Measurements from ENCODE around the gene PKIB.
"Not testable (repeated sequence)": the region's sequence is repeated elsewhere in the genome, so short reads cannot be mapped to it uniquely, and the experiment has no call there.

The PKIB gene, protein sequence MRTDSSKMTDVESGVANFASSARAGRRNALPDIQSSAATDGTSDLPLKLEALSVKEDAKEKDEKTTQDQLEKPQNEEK

DNA sequence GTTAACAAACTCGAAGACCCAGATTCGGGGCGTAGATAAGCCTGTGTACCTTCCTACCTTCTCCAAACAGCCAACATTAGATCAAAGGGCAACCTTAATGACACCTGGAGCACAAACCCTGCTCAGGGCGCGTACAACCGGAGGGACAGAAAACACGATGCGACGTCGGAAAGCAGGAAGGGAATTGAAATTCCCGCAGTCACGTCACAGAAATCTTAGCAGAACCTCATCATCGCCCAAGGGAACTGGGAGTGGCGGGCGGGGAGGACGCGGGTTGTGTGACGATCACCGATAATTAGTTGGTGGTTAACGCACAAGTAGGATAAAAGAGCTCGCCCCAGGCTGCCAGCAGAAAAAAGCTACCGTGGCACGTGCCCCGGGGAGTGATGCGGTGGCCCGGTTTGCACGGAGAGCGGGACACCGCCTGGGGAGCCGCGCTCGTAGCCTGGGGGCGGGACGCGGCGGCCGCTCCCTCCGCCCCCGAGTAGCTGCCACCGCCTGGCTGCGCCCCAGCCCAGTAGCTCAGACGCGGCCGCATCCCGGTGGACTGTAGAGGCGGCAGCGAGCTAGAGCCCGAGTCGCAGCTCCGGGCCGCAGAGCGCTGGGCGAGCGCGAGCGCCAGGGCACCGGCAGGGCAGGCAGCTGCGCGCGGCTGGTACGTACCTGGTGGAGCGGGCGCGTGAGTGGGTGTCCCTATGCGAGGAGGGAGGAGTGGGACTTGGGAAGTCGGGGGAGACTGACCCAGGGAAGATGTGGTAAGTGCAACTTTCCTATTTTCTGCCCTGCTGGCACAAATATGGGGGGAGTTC, at the start of gene PKIB:
Gene PKIB (plus strand): TSS at position 525 of the 809 bp plus-strand sequence. CDS start 107,390 bp downstream, outside the sequence.
- DNase-seq: peak; percentile 32

DNA sequence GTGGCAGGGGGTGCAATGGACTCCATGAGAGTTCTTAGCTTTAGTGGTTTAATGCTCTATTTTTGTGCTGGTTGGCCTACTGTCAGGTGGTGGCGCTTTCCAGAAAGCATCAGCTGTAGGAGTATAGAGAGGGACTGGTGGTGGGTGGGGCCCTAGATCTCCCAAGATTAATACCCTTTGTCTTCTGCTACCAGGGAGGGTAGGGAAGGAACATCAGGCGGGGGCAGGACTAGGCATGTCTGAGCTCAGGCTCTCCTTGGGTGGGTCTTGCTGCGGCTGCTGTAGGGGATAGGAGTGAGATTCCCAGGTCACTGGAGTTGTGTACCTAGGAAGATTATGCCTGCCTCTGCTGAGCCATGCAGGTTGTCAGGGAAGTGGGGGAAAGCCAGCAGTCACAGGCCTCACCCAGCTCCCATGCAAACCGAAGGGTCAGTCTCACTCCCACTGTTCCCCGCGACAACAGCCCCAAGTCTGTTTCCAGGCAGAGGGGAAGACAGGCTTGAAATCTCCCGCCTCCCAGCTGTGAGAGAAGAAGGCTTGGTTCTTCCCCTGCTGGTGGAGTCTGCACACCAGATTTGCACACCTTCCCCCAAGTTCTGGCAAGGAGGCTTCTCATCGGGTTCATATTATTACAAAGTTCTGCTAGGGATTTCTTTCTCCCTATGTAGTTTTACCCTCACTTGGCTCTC, 46.7 kb upstream of the PKIB start:
- DNase-seq: no peak

DNA sequence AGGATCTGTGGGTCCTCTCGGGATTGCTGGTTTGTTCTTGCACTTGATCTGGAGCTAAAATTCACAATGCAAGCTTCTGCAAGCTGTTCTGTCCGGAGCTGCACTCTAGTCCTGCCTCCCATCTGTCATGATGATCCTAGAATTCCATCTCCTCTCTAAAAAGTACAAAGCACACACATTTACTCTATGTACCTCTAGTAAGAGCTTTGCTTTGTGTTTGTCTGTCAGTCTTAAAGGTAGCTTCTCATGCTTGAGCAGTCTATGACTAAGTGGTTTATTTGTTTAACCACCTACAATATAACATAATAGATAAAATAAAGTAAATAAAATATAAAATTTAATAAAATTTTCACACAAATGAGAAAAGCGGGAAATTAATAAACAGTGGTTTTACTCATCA, 46.0 kb upstream of the PKIB start:
- DNase-seq: no peak

DNA sequence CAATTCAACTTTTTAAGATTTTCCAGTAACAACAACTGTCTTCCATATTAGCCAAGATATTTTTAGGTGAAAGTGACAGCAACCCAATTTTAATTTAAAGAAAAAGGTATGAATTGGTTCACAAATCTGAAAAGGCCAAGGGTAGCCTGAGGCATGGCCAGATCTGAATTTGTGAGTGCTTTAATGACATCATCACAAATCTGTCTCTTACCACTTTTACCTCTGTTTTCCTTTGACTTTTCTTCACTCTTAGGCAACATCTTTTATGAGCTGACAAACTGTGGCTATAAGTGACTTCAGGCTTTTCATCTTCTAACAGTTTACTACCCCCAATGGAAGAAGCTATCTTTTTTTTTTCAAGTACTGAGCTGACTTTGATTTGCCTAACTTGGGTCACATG, 44.5 kb upstream of the PKIB start:
- no peak for DNase-seq

DNA sequence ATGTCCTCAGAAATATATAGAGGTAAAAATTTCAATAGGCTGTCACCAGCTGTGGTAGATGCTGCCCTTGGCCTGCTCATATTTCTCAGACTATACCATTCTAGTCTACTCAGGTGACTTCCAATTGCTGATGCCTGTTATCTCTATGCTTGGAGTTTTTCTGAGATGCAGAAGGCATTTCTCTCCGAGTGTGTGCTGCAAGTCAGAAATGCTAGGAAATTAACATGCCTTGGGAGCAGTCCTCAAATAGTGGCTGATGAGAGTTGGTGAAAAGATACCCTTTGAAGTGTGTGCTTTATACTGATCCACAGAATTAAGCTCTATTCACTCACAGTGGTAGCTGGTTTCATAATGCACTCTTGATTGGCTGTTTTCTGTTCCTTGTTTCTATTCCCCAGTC, 43.2 kb upstream of the PKIB start:
- no peak for DNase-seq

DNA sequence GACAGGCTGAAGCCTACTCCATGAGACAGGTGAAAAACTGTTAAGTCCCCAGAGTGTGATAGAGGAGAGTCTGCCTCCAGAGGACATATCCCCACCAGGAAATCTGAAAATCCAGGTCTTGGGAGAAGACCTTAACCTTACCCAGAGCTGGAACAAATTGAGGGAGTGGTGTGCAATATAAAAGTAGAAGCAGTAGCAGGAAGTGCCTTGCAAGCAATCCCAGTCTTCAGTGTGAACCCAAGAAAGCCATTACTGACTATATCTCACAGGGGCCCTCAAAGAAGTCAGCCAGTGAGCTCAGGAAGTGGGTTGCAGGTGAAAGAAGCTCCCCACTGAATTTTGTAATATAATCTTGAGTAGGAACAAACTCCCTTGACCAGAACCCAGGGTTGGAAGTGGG, 41.9 kb upstream of the PKIB start:
- no peak for DNase-seq

DNA sequence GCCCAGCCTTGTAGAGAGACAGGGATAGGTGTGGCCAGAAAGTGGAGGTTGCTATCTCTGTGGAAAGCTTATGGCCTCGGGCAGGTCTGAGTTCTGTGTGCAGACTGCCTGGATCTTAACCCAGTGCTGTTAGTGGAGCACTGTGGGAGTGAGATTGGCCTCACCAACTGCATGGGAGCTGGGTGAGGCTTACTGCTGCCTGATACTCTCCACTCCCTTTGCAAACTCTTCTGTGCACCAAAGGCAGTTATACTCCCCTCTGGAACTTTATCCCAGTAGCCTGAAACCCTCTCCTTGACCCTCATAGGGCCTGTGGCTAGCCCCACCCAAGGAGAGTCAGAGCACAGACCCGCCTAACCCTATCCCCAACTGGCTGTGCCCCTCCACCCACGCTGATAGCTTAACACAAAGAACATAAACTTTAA, 41.4 kb upstream of the PKIB start:
- DNase-seq: no peak

DNA sequence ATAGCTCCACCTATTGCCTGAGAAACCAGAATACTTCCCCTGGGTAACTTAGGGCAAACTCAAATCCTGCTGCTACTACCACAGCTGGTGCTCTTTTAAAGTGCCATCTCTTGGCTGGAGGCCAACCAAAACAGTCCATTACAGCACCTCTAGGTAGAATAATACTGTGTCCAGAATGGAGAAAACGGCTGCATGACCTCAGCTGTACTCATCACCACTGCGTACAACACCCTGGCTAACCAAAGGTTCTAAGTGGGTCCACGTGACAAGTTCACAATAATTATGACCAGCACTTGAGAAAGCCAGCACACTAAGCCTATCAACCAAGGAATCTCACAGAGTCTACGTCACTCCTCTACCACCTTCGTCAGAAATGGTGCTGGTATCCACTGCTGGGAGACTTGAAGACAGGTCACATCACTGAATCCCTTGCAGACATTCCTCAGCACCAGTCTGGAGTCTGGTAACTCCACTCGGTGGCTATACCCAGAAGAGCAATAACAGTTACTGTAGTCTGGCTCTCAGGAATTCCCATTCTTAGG, 40.9 kb upstream of the PKIB start:
- DNase-seq: no peak

DNA sequence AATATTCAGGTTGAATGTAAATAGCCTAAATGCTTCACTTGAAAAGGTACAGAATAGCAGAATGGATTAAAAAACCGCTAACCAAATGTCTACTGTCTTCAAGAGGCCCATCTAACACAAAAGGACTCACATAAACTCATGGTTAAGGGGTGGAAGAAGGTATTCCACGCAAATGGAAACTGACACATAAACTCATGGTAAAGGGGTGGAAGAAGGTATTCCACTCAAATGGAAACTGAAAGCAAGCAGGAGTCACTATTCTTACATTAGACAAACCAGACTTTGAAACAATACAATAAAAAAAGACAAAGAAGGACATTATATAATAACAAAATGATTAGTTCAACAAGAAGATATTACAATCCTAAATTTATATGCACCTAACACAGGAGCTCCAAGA, 38.3 kb upstream of the PKIB start:
- DNase-seq: no peak

DNA sequence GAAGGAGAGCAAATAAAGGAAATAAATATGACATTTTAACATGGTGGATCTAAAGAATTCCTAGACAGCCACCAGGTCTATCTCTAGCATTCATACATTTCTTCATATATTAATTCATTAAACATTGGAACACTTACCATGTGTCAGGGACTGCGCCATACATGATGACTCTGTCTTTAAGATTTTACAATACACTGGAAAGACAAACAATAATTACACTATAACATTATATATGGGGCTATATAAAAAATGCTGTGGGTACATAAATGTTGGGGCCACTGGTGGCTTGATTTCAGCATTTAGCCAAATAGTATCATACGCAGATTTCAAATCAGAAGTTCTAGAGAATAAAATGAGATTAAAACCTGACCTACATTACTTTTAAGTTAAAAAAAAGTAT, 33.3 kb upstream of the PKIB start:
- DNase-seq: no peak

DNA sequence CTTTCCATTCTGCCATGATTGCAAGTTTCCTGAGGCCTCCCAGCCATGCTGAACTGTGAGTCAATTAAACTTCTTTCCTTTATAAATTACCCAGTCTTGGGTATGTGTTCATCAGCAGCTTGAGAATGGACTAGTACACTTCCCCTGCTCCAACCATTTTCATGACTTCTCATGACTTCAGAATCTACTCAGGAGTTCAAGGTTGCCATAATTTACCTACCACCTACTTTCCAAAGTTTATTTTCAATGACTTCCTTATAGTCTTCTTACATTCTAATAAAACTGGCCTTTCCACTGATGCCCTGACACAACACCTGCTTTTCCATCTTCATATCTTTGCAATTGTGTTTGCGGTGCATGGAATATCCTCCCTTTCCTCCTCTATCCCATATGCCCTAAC, 31.2 kb upstream of the PKIB start:
- DNase-seq: no peak

DNA sequence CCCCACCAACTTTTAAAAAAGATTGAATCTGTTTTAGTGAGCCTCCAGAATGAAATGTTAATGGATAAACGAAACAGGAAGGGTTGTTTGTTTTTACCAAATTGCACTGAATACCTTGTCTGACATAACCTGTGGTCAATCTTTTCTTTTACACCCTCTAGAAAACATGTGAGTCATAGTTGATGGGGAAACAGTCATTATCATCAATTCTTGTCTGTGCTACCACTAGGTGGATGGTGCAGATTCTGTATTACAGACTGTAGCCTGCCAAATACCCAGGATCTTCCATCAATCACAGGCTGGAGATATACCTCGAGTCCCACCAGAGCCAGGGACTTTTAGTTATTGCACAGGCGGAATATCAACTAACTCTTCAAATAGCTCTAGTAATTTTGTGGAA, 29.5 kb upstream of the PKIB start:
- no peak for DNase-seq

DNA sequence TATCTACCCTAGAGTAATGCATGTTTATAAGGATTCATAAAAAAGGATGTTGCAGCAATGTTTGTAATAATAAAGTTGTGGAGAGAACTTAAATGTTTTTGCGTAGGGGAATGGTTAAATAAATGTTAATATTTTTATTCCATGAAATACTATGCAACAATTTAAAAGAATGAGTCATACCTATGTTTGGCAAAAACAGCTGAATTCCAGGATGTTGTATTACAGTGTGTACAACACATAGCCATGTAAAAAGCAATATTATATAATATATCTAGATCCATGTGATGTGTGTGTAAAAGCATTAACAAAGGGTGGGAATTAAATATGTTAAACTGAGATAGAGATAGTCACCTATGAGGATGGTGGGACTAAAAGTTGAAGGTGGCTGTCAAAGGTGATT, 21.1 kb upstream of the PKIB start:
- DNase-seq: no peak

DNA sequence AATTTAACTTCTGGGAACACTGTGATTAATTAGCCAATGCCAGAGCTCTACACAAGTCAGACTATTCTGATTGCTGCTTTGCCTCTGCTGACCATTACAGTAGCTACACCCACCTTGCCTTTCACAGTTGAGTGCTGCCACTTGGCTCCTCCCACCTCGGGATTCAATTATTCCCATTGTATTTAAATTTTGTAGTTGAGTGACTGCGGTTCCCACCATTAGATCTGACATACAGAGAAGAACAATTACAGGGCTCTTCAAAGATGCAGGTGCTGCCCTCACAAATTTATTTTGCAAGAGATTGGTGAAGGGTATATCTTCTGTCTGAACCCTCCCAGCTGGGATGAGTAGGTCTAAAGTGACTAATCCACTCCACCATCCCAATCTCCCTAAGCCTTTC, 11.9 kb upstream of the PKIB start:
- not testable (repeated sequence) for DNase-seq

DNA sequence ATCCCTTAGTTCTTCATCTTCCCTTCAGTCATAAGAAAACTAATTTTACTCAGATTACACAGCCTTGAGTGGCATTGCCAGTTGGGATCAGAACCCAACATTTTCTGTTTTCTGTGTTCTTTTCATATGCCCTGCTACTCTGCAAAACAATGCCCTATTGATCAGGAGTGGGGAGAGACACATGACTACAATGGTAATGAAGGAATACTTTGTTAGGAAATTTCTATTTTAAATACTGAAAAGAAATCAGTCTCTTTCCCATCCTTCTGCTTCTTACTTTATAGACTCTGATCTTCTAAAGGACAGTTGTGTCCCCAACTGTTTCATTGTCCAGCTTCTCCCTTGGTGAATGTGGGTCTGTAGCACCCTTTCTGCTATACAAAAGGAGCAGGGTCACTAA, 5.5 kb upstream of the PKIB start:
- no peak for DNase-seq

DNA sequence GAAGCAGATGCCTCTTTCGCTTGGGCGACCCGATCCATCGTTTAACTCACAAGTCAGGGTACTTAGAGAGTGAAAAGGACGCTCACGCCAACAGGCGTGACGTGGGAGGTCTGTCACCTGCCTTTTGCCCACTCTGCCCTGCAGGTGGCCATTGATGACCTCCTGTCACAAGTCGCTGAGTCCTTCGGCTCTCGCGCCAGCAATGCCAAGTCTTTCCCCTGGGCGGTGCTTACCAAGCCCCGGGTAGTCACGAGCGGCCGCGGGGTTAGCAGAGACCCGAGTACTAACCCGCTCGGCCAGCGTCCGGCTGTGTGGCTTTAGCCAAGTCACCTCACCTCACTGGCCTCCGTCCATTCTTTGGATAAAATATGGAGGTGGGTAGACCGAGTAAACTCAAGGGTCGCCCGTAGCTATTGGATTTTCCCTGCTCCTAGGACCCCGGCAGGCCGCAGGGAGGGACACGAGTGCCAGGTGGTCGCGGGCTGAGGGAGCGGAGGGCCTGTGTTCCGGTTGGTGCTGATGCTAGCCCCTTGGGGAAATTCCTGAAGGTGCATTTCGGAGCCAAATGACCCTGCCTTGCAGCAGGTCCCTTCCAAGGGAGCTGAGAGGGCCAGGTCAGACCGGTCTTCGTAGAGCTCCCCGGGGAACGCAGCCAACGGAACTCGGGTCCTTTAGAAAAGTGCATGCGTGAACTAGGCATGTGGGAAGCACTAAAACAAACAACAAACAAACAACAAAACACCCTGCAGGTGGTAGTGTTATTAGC, 668 bp downstream of the PKIB start:
- no peak for DNase-seq

DNA sequence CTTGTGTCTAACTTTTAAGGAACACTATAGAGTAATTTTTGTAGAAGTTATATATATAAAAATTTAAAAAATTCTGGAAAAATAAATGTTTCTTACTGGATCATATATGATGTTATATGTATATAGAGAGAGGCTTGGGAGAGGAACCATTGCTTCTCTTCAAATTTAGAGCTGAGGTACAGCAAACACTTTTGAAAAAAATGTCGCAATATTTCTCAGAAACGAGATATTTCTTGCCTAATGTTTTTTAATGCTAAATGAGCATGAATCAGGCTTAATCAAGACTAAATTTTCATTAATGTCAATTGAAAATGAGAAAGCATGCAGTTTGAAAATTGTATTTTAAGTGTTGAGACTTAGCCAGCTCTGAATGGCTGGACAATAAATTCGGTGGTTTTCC, 2.6 kb downstream of the PKIB start:
- DNase-seq: no peak

DNA sequence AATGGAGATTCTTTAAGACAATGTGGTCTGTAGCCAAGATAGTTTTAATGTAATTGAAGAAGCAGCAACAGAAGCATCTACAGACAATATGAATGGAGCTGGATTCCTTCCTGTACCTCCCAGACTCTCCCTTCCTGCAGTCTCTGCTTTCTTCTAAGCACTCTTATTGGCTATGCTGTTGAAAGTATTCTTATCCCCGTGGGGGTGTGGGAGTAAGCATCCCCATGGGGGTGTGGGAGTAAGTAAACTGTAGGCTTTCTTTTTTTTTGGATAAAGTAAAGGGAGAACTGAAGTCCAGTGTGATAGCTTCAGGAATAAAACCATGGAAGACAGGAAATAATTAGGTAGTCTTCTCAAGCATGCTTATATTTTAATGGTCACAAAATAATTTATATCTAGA, 4.1 kb downstream of the PKIB start:
- DNase-seq: no peak

DNA sequence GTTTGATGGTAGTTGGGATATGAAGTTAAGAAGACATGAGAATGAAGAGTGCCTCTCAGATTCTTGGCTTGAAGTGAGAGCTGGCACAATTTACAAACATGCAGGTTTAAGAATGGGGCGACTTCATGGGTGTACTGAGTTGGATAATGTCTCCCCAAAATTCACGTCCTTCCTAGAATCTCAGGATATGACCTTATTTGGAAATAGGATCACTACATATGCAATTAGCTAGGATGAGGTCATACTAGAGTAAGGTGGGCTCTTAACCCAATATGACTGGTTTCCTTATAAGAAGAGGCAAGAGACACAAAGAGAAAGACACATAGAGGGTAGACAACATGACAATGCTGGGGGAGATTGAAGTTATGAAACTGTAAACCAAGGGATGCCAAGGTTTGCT, 5.2 kb downstream of the PKIB start:
- DNase-seq: no peak

DNA sequence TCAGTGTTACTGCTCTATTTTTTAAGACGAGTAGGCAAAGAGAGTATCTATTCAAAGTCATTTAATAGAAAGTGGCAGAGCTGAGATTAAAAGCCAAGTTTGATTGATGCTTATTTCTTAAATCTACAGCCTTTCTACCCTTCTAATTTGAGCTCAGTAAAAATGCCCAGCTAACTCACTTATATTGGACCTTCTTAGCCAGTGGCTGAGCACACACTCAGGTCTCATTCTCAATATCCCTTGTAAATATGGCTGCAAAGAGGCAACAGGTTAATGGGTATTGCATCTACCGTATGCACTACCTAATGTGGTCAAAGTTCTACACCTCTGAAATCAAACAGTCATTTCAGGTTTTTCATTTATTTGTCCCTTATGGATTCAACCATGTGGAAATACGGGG, 6.7 kb downstream of the PKIB start:
- DNase-seq: no peak

DNA sequence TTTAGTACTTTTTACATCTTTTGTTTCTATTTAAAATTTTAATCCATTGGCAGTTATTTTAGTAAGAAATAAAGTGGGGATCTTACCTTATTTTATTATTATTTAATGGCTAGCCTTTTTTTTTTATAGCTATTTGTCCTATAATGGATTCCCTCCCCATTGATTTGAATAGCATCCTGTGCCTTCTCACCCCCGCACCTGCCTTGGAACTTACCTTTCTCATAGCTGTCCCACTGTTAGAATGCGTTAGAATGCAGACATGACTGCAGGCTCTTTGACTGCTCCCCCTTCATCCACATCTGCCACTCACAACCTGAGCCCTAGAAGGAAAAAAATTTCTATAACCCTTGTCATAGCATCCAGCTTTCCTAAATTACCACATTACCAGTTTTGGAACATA, 9.1 kb downstream of the PKIB start:
- no peak for DNase-seq

DNA sequence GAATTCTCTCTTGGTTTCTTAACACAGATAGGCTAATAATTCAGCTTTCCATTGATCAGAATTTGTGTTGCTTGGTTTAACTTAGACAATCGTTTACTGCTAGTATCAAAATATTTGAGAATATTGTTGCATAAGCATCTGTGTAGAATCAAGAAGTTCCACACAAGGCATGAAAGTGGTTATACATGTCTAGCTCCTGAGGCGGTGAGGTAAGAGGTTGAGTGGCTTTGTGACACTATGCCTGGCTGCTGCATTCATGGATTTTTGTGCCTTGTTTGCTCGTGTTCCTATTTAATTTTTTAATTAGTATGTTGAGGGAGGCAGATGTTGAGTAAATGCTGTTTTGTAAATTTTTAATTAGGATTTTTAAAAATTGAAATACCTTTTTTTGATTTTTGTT, 10.2 kb downstream of the PKIB start:
- no peak for DNase-seq

DNA sequence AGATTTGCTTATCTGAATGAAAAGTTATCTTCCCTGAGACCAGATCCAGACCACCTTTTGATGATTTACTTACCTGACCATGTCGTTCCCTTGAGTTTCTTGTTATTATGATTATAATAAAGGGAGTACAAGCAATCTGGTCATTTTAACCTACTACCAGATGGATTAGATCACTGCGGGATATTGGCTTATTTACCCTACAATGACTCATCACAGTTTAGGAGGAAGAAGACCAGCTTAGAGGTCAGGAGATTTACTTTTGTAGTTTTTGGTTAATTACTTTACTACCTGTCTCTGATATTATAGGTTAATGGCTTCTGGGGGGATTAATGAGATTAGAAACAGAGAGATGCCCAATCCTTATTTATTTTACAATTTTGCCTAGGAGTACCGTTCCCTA, 10.7 kb downstream of the PKIB start:
- no peak for DNase-seq
